HEK293T (cell line): ENCODE results near the gene MRPS7.

Experiments used
- BHLHE40 ChIP-seq: fragments of 450-650 bp; IDR thresholded peaks from 2 replicates; pipeline ENCODE4 v1.6.1; 2016; ENCODE audit warnings: mild to moderate bottlenecking, moderate library complexity, borderline replicate concordance
- FOXA1 ChIP-seq: fragments of 450-650 bp; IDR thresholded peaks from 2 replicates; pipeline ENCODE4 v1.6.1; 2016; ENCODE audit warnings: mild to moderate bottlenecking
- NFRKB ChIP-seq: fragments of 450-650 bp; IDR thresholded peaks from 2 replicates; pipeline ENCODE4 v1.6.1; 2016; ENCODE audit warnings: mild to moderate bottlenecking, moderate library complexity
- SP1 ChIP-seq: fragments of 450-650 bp; IDR thresholded peaks from 2 replicates; pipeline ENCODE4 v1.6.1; 2017
- SUZ12 ChIP-seq: fragments of 450-650 bp; IDR thresholded peaks from 2 replicates; pipeline ENCODE4 v1.6.1; 2016; ENCODE audit warnings: mild to moderate bottlenecking
- TARDBP ChIP-seq: fragments of 450-650 bp; IDR thresholded peaks from 2 replicates; pipeline ENCODE4 v1.6.1; 2016
- ZNF384 ChIP-seq: fragments of 450-650 bp; IDR thresholded peaks from 2 replicates; pipeline ENCODE4 v1.6.1; 2016

DNA sequence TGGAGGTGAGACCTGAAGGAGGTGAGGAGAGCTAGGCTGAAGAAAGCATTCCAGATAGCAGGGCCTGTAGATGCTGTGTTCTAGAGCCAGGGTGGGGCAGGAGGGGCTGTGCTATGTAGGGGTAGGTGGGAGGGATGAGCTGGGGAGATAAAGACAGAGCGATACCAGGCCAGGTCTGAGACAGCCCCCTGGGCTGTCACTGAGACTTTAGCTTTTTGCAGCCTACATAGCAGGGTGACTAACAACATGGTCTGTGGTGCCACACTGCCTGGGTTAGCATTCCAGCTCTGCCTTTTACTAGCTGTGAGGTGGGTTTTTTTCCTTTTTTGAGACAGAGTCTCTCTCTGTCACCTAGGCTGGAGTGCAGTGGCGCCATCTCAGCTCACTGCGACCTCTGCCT lies 41.9 kb upstream of the MRPS7 start:
- TF ChIP-seq SUZ12: no peak
- TF ChIP-seq BHLHE40: no peak
- TF ChIP-seq TARDBP: no peak
- no peak for TF ChIP-seq NFRKB
- TF ChIP-seq ZNF384: no peak
- TF ChIP-seq FOXA1: no peak
- no peak for TF ChIP-seq SP1
